Skeletal muscle cell (primary cell): ENCODE data around the gene ST14.

Experiments
- DNase-seq: peaks from one replicate; pipeline ENCODE4 v3.0.0-alpha.2; 2010; ENCODE audit warnings: low read depth
- H3K4me3 ChIP-seq: 2 replicates; pipeline ENCODE4 v1.5.1; 2011; ENCODE audit warnings: low read depth, mild to moderate bottlenecking, control low read depth, low read length, moderate library complexity

Gene ST14

GRCh38 chr11:130131961-130132850, 27.4 kb upstream of the ST14 start:
- DNase-seq, result peak; percentile 17
- H3K4me3 ChIP-seq, result no peak overlapping the region

- H3K4me3 ChIP-seq, result no peak overlapping the region
- DNase-seq, result no peak
These were observed 25.9 kb upstream of the ST14 start for GRCh38 chr11:130133716-130134115.

- DNase-seq, result no peak
- H3K4me3 ChIP-seq, result no peak overlapping the region
These were observed 23.5 kb upstream of the ST14 start for GRCh38 chr11:130136107-130136506.

GRCh38 chr11:130137999-130138398, 21.6 kb upstream of the ST14 start:
- DNase-seq, result no peak
- no peak overlapping the region for H3K4me3 ChIP-seq

GRCh38 chr11:130139401-130139800, 20.2 kb upstream of the ST14 start:
- no peak overlapping the region for H3K4me3 ChIP-seq
- DNase-seq, result no peak

DNA sequence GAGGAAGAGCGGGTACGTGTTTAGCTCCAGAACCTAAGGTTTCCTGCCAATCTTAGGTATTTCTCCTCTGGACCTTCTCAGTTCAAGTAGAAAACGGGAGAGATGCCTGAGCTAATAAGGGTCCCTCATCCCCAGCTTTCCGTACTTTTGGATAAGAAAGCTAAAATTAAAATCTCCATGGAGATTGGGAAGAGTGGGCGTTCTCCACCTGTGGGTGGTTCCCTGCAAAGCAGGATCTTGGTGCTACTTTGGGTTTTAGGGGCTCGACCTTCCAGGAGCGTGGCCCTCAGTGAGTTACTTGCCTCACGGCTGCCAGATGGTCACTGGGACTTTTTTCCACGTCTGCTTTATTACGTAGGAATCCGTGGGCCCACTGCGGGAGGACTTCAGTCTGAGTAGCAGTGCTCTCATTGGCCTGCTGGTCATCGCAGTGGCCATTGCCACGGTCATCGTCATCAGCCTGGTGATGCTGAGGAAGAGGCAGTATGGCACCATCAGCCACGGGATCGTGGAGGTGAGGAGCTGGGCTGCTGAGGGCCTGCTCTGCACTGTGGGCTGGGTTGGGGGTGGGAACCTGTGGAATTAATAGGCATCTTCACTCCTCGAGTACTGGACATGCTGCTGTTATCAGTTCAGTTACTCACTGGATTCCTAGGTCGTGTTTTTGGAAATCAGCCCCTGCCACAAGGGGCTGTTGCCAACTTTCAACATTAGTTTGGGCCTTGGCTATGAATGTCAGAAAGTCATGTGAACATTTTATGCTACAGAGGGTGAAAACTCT, 17.8 kb upstream of the ST14 start:
- no peak for DNase-seq
- no peak overlapping the region for H3K4me3 ChIP-seq

DNA sequence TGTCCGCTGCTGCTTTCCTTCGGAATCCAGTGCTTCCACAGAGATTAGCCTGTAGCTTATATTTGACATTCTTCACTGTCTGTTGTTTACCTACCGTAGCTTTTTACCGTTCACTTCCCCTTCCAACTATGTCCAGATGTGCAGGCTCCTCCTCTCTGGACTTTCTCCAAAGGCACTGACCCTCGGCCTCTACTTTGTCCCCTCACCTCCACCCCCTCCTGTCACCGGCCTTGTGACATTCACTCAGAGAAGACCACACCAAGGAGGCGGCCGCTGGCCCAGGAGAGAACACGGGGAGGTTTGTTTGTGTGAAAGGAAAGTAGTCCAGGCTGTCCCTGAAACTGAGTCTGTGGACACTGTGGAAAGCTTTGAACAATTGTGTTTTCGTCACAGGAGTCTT, 15.4 kb upstream of the ST14 start:
- no peak overlapping the region for H3K4me3 ChIP-seq
- no peak for DNase-seq

GRCh38 chr11:130144861-130145281, 14.7 kb upstream of the ST14 start:
- DNase-seq, result no peak

DNA sequence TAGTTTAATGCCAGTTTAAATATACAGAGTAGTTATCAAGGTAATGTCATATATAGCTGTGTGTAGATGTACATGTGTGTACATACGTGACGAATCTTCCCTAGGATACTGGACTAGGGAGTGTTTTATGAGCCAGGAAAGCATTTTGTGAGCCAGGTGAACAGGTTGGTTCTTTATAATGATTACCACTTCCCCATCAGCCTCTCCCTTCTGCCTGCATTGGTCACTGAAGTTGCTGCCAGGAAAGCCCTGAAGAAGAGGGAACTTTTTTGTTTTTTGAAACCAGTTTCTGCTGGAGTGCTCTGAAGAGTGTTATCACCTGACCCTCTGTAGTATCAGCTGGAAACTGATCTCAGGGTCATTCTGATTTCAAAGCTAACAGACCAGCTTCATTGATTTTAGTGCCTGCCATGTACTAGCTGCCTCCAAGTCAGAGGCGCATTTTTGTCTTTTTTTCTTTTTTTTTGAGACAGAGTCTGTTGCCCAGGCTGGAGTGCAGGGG, 14.2 kb upstream of the ST14 start:
- no peak for DNase-seq
- no peak overlapping the region for H3K4me3 ChIP-seq

More at GRCh38 chr11:130144861-130145281, 14.7 kb upstream of the ST14 start:
- no peak overlapping the region for H3K4me3 ChIP-seq

GRCh38 chr11:130145975-130146776, 13.4 kb upstream of the ST14 start:
- no peak for DNase-seq
- H3K4me3 ChIP-seq, result no peak overlapping the region

DNA sequence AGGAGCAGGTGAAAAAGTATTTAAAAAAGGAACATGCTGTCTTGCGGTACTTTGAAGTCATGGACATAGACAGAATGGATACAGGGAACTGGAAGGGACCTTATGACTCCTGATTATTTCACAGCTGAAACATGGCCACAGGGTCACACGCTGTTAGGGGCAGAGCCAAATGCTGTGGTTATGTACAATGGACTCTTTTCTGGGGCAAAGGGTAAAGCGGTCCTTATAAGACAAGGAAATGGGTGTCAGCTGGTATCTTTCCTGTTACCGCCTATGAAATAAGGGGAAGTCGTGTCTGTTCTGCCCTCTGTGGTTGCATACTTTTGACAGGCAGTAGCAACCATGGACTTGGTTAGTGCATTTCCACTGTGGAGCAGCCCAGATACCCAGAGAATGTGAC, 12.8 kb upstream of the ST14 start:
- no peak overlapping the region for H3K4me3 ChIP-seq
- DNase-seq, result no peak

DNA sequence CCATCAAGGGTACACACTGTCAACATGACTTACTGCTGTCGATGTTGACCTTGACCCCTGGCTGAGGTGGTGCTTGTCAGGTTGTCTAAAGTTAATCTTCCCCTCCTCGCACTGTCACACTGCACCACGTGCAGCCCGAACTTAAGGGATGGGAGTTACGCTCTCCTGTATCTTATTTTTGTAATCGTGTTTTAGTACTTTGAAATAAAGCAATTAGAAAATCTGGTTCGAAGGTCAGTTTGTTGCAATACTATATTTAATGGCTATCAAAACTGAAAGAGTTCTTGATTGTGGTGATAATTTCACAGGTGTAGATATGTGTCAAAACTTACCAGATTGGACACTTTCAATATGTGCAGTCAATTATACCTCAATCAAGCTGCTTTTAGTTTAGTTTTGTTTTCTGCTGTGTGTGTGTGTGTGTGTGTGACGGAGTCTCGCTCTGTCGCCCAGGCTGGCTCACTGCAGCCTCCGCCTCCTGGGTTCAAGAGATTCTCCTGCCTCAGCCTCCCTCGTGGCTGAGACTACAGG, 10.7 kb upstream of the ST14 start:
- no peak for DNase-seq
- no peak overlapping the region for H3K4me3 ChIP-seq

DNA sequence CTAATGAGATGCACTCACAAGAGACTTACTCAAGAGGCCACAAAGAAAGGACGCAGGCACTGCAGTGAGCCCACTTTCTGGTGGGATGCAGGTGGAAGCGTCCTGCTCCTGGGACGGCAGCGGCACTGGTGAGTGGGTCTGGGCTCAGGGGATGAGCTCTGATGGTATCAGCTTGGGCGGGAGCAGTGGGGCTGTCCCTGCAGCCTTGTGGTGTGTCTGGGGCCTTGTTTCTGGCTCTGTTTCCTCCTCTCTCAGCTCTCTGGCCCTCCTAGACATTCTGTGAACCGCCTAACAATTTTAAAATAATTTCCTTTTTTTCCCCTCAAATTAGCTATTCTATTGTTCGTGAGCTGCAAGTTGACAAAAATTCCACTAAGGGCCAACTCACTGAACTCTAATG, 8.8 kb upstream of the ST14 start:
- no peak for DNase-seq
- H3K4me3 ChIP-seq, result no peak overlapping the region

- no peak for DNase-seq
- no peak overlapping the region for H3K4me3 ChIP-seq
These were observed 8.4 kb upstream of the ST14 start for GRCh38 chr11:130151196-130151595.

DNA sequence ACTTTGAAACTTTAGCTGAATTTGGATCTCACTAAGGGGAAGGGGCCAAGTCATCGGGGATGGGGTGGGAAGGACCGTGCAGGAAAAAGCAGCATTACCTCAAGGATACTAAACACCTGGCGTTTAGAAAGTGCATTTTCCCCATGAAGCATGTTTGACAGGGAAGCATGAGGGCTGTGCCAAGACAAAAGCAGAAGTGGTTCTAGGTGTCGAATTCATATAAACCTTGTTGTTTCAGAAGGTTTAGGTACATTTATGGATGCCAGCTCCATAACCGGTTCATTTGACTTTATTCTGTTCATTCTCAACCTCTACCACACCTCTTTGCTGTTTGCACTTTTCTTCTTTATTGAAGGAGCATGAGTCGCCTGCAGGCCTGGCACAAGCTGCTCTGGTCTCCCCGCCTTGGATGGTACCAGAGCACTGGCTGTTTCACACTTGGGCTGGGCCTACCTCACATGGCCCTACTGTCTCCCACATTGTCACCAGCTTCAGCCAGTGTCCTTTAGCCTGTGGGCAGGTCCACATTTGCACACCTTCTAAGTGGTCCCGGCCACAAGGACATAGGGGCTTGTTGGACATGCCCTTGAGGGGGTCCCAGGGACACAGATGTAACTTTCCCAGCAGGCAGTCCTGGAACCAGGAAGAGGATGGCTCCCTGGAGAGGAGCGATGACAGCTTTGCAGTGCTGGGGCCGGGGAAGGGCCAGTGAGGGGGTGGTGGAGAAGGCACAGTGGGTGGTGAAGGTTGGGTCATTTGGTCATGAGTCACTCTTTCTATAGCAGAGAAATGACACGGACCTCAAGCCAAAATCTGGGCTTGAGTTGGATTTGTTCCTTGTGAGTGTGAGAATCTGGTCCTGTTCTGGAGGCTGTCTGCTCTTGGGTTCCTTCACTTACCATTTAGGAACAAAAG, 3.2 kb upstream of the ST14 start:
- H3K4me3 ChIP-seq, result no peak overlapping the region
- no peak for DNase-seq

DNA sequence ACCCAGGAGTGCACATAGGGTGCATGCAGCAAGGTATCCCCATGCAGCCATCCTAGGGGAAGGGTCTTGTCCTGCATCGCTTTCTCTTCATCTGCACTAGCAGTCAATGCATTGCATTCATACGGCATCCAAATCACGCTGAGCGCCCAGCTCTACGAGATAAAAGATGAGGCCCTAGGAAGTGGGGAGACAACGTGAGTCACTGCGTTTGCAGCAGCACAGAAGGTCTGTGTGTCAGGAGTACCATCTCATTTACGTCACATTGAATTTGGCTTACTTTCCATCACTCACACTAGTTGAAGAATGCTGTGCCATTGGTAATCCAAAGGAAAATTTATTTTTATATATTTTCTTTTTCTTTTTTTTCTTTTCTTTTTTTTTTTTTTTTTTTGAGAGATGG, 2.5 kb upstream of the ST14 start:
- H3K4me3 ChIP-seq, result no peak overlapping the region
- no peak for DNase-seq

GRCh38 chr11:130157840-130158239, 1.7 kb upstream of the ST14 start:
- H3K4me3 ChIP-seq, result no peak overlapping the region
- no peak for DNase-seq

- no peak overlapping the region for H3K4me3 ChIP-seq
- DNase-seq, result no peak
These were observed 443 bp upstream of the ST14 start for GRCh38 chr11:130159139-130159538.
